Mesodermal cell (in vitro differentiated cells): ENCODE results near the gene SCYGR2.

Experiments
- H3K27ac ChIP-seq: 2 replicates; pipeline ENCODE4 v1.7.0; 2013; ENCODE audit warnings: mild to moderate bottlenecking, low read depth, low read length, moderate library complexity; ENCODE audit not compliant: severe bottlenecking
- H3K36me3 ChIP-seq: 2 replicates; pipeline ENCODE4 v1.7.1; 2013; ENCODE audit warnings: mild to moderate bottlenecking, low read length, moderate library complexity; ENCODE audit not compliant: control insufficient read depth, insufficient read depth
- H3K4me1 ChIP-seq: one replicate; pipeline ENCODE4 v1.7.1; 2013; ENCODE audit warnings: mild to moderate bottlenecking, low read length; ENCODE audit not compliant: insufficient read depth, control insufficient read depth, poor library complexity, severe bottlenecking
- H3K4me3 ChIP-seq: 2 replicates; pipeline ENCODE4 v1.7.0; 2013; ENCODE audit warnings: low read length, control low read depth, mild to moderate bottlenecking; ENCODE audit not compliant: insufficient read depth, poor library complexity, severe bottlenecking; ENCODE audit errors: extremely low read depth
- H3K9me3 ChIP-seq: 2 replicates; pipeline ENCODE4 v1.7.1; 2013; ENCODE audit warnings: mild to moderate bottlenecking, low read length, moderate library complexity; ENCODE audit not compliant: control insufficient read depth
- WGBS, 2 experiments: methylation state at CpG; one replicate each; pipeline ENCODE4 v1.1.5; 2013; ENCODE audit warnings: missing lambda C conversion rate in 2 of 2; ENCODE audit not compliant: insufficient coverage in 2 of 2; 5-methylcytosine and 5-hydroxymethylcytosine counted together

The SCYGR2 gene

DNA sequence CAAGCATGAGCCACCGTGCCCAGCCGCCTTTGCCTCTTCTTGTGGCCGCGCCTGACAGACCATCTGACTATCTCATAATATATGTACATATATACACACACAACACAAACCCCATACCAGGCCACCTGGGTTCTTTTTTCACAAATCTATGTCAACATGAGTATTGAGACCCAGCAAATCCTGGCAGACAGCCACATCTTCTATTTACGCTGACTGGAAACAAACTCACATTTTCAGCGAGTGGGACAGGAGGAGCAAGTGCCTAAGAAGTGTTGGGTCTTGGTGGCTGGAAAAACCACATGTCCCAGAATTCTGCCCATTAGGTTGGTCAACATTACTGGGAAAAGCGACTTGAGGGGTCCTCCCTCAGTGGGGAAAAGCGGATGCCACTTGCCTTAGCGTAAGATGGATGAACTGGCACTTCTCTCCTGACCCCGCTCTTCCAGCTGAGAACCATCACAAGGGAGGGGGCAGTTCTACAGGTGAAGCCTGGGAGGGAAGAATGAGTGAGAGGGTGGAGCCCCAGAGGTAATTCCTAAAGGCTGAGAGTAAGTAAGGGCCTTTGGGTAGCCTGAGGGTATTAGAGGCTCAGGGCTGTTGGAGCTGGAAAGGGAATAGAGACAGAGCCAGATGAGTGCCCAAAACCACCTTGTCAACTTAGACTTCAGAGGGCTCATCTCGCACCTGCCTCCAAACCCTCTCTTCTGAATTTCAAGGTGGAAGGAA lies 14.0 kb downstream of the SCYGR2 start:
- Histone ChIP-seq H3K4me3 (no peak overlapping the region), H3K36me3 (no peaks in the 10 kb centered on the region), H3K27ac (no peak overlapping the region), H3K9me3 (no peaks in the 10 kb centered on the region), H3K4me1 (no peaks in the 10 kb centered on the region)
- WGBS, 2 experiments, result 77 to 94% methylated on average over 5 to 8 of the region's 11 CpGs

DNA sequence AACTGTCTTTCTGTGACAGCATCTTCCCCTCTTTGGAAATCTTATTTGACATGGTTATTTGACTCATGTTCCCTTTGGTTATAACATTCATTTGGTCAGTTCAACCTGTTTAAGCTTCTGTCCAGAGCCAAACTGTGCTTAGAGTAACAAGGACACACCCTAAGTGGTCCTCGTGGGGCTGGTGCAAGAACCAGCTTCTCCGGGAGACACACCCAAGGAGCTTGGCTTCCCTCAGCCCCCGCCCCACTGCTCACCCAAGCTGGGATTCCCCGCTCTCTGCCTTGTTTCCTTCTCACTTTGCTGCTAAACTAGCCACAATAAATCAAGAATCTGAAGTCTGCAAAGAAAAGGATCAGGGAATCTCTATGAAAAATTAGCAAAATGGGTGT lies 14.6 kb downstream of the SCYGR2 start:
- no peak overlapping the region for H3K27ac ChIP-seq
- H3K4me3 ChIP-seq, result no peak overlapping the region
- no peaks in the 10 kb centered on the region for H3K9me3 ChIP-seq
- H3K4me1 ChIP-seq, result no peaks in the 10 kb centered on the region
- WGBS, 2 experiments, result 71% methylated on average over 1 of the region's 4 CpGs; no CpG with 5 or more reads in 1 of the 2 experiments
- no peaks in the 10 kb centered on the region for H3K36me3 ChIP-seq

DNA sequence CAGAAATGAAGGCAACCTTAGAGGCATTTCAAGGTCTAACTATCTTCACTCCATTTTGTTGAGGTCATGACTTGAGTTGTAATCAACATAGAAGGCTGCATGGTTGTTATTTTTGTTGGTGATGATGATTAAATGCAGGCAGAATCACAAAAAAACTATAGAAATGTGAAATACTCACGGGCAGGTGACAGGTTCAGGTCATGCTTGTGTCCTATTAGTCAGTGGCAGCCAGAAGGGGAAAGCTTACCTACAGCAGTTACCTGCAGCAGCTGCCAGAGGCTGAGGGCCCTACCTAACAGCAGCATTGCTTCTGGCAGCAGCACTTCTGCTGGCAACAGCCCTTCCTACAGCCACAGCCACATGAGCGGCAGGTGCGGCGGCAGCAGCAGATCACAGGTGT lies 15.6 kb downstream of the SCYGR2 start:
- Histone ChIP-seq H3K27ac (no peak overlapping the region), H3K36me3 (no peaks in the 10 kb centered on the region), H3K4me1 (no peaks in the 10 kb centered on the region), H3K9me3 (no peaks in the 10 kb centered on the region), H3K4me3 (no peak overlapping the region)
- WGBS, 2 experiments, result 80 to 81% methylated on average over 1 of the region's 4 CpGs

DNA sequence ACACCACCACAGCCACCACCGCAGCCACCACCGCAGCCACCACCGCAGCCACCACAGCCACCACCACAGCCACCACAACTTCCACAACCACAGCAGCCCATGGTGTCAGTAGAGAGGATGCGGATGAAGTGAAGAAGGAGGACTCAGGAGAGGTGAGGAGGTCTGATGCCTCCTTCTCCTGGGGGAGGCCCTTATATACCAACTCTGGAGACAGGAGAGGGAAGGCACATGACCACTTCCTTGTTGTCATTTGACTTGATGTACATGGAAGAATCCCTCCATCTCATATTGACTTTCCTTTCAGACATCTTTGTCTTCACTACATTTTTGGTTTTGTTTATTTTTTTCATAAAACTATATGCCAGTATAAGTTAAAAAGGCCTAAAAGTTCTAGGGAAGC lies 16.0 kb downstream of the SCYGR2 start, which contains the start of gene SCYGR3:
Gene SCYGR3 (minus strand): TSS at position 101 of the 400 bp plus-strand sequence. CDS start 0 bp downstream, at position 101.
- Histone ChIP-seq H3K9me3 (no peaks in the 10 kb centered on the region), H3K4me3 (no peak within 1 kb of the TSS), H3K27ac (no peak within 1 kb of the TSS), H3K36me3 (no peaks in the 10 kb centered on the region), H3K4me1 (no peaks in the 10 kb centered on the region)
- WGBS, 2 experiments, result no CpG with 5 or more reads among the region's 4 CpGs

DNA sequence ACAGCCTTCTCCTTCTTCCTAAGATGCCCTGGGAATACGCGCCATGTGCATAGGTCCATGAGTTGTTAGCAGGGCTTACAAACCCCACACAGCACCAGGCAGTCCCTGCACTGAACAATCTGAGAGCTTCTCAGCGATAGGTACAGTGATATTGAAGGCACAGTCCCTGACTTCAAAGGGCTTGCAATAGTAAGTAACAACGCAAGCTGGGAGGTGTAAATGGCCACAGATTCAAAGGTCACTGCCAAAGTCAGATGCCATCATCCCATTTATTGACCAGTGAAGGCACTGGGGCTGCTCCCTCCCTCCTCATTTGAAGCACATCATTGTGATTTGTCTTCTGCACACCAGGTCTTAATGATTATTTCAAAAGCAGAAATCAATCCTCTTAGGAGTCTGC lies 16.5 kb downstream of the SCYGR2 start:
- H3K9me3 ChIP-seq, result no peaks in the 10 kb centered on the region
- WGBS, 2 experiments, result 89 to 100% methylated on average over 1 to 4 of the region's 4 CpGs
- H3K36me3 ChIP-seq, result no peaks in the 10 kb centered on the region
- H3K4me1 ChIP-seq, result no peaks in the 10 kb centered on the region
- H3K27ac ChIP-seq, result no peak overlapping the region
- no peak overlapping the region for H3K4me3 ChIP-seq

DNA sequence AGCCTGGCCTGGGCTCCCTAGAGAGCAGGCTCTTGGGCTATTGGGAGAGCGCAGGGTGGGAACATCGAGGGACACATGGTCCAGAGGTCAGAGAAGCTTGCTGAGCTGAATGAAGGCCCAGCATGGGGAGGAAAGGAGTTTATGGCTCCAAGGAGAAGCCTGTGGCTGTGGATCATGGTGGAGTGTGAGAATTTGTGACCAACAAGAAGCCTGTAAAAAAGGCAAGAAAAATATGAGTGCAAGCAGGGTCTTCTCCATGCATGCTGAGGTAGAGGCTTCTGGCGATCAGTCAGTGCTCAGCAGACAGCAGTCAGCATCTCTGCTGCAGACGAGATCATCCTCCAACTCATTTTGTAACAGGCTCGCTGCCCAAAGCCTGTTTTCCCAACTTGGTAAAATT lies 17.2 kb downstream of the SCYGR2 start:
- 83 to 90% methylated on average over 4 to 5 of the region's 5 CpGs for WGBS, 2 experiments
- H3K4me3 ChIP-seq, result no peak overlapping the region
- H3K27ac ChIP-seq, result no peak overlapping the region
- no peaks in the 10 kb centered on the region for H3K9me3 ChIP-seq
- no peaks in the 10 kb centered on the region for H3K4me1 ChIP-seq
- no peaks in the 10 kb centered on the region for H3K36me3 ChIP-seq

DNA sequence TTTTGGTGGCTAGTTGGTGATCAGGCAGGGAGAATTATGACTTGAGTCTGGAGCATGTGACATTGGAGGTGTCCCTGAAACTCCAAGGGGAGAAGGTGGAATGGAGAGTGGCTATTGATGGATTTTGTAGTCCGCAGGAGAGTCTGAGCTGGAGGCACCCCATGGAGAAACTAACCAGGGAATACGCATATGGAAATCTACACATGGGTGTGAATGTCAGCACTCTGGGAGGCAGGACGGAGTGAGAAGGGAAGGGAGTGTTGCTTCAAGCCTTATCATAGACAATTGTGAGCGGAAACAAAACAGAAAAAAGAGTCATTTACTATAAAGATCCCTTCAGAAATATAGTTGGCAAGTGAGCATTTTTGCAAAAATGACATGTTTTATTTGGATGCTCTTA lies 17.9 kb downstream of the SCYGR2 start:
- Histone ChIP-seq H3K36me3 (no peaks in the 10 kb centered on the region), H3K4me1 (no peaks in the 10 kb centered on the region), H3K4me3 (no peak overlapping the region), H3K27ac (no peak overlapping the region), H3K9me3 (no peaks in the 10 kb centered on the region)
- 28 to 44% methylated on average over 2 of the region's 4 CpGs for WGBS, 2 experiments

DNA sequence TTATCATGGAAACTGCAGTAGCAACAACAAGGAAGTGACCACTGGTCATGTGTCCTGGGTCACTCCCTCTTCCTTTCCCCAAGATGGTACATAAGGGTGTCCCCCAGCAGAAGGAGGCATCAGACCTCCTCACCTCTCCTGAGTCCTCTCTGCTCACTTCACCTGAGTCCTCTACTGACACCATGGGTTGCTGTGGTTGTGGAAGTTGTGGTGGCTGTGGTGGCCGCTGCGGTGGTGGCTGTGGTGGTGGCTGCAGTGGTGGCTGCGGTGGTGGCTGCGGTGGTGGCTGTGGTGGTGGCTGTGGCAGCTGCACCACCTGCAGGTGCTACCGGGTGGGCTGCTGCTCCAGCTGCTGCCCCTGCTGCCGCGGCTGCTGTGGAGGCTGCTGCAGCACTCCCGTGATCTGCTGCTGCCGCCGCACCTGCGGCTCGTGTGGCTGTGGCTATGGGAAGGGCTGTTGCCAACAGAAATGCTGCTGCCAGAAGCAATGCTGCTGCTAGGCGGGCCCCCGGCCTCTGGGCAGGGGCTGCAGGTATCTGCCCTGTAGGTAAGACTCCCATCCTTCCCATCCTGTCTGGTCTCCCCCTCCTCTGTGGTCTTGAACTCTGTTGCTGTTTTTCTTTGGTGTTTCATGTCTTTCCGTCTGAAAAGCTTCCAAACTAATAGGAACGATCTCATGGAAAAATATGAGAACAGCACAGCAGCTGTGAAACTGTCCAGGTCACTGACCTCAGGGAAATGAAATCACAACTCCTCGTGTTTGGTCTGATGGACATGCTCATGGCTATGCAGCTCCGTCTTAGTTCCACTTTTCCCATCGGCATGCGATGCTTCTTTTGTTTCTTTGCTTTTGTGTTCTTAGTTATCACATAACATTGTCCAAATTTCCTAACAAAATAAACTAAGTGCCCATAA lies 18.9 kb downstream of the SCYGR2 start, which contains the start of gene SCYGR4:
Gene SCYGR4 (plus strand): TSS at position 183 of the 915 bp plus-strand sequence. CDS start 0 bp downstream, at position 183.
- 86 to 92% methylated on average over 14 of the region's 20 CpGs for WGBS, 2 experiments
- Histone ChIP-seq H3K4me1 (no peaks in the 10 kb centered on the region), H3K27ac (no peak within 1 kb of the TSS), H3K4me3 (no peak within 1 kb of the TSS), H3K9me3 (peaks cover under 1% of the 10 kb centered on the region), H3K36me3 (no peaks in the 10 kb centered on the region)

DNA sequence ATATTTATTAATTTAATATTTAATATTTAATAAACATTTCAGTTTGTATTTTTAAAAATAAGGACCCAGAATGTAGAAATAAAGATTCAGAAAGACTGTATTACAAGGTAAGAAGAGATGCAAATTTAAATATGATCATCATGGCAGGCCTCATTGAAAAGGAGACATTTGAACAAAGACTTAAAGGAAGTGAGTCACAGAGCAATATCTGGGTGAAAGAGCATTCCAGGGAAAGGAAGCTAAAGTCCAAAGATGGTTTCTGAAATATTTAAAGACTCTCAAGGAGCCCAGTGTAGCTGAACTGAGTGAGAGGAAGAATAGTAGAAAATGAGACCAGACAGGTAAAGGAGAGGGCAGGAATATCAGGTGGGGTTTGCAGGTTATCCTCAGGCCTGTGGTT lies 24.5 kb downstream of the SCYGR2 start:
- Histone ChIP-seq H3K27ac (no peak overlapping the region), H3K4me3 (no peak overlapping the region), H3K4me1 (peaks cover 7% of the 10 kb centered on the region), H3K9me3 (peaks cover 5% of the 10 kb centered on the region), H3K36me3 (no peaks in the 10 kb centered on the region)

DNA sequence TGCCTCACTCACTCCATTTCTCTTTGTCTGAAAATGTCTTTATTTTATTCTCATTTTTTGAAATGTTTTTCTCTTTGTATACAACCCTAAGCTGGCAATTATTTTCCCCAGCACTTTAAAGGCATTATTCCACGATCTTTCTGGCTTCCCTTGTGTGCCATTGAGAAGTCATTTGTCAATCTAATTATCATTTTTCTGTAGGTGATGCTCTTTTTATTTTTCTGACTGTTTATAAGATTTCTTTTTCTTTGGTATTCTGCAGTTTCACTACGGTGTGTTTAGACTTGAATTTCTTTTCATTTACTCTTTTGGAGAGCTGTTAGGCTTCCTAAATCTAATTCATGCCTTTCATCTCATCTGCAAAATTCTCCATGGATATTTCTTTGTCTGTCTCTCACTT lies 26.7 kb downstream of the SCYGR2 start:
- Histone ChIP-seq H3K27ac (no peak overlapping the region), H3K4me3 (no peak overlapping the region), H3K36me3 (no peaks in the 10 kb centered on the region), H3K4me1 (peaks cover 7% of the 10 kb centered on the region), H3K9me3 (peaks cover 5% of the 10 kb centered on the region)
- WGBS, 2 experiments, result no CpG with 5 or more reads among the region's 2 CpGs
